Esophagus squamous epithelium (tissue), 4 donors: Measurements from ENCODE around the gene COBLL1.

Experiments used
- CTCF ChIP-seq, 6 experiments: fragments of 450-650 bp in 4 of 6; fragments of 200-600 bp in 2 of 6; sonication (generic) in 2 of 6; IDR thresholded peaks; one replicate each; pipeline ENCODE4 v1.5.1; 2016 to 2019; ENCODE audit warnings: antibody characterized with exemption in 6 of 6, mild to moderate bottlenecking in 4 of 6, moderate library complexity in 4 of 6
- POLR2A ChIP-seq, 4 donors: fragments of 450-650 bp; IDR thresholded peaks; one replicate each; pipeline ENCODE4 v1.6.1; 2017; ENCODE audit warnings: antibody characterized with exemption in 4 of 4, mild to moderate bottlenecking in 4 of 4, moderate library complexity in 3 of 4

GRCh38 chr2:164677271-164677670 is 164.4 kb downstream of the COBLL1 start:
- TF ChIP-seq CTCF (IDR thresholded peaks at IDR 0.05) (no peak), POLR2A (IDR thresholded peaks at IDR 0.05) (no peak)
